Activated CD4-positive, alpha-beta memory T cell treated with anti-CD3 and anti-CD28 coated beads, Interleukin-2, amount 10 ng/mL, durations not matched to agents 7 days and 5 days (primary cell): Measurements from ENCODE around the gene KCTD2. TPM values are rescaled to one million over a fixed set of nuclear protein-coding genes. Genes with fewer than 3 reads are reported as not detected.
A peak's percentile ranks its signal among the peaks of the same experiment; 100 is the strongest.

ENCODE experiments used
- CTCF ChIA-PET: fragments of 350-600 bp; sonication (Branson Sonifier 250); formaldehyde crosslinking; loops from one replicate; lab custom pipeline; 2021; ENCODE audit warnings: antibody characterized with exemption, inconsistent platforms; lab: Charles Lee
- POLR2A ChIA-PET: fragments of 350-600 bp; sonication (Branson Sonifier 250); formaldehyde crosslinking; loops from one replicate; lab custom pipeline; 2021; ENCODE audit warnings: antibody characterized with exemption; lab: Charles Lee
- DNase-seq: peaks from one replicate; pipeline ENCODE4 v3.0.0-alpha.2; 2020
- H3K27ac Mint-ChIP-seq: one replicate; pipeline ENCODE4 v1.8.0; 2021; ENCODE audit warnings: mild to moderate bottlenecking, mixed read lengths
- H3K27me3 Mint-ChIP-seq: one replicate; pipeline ENCODE4 v1.8.0; 2021; ENCODE audit warnings: mixed read lengths
- H3K36me3 Mint-ChIP-seq: one replicate; pipeline ENCODE4 v1.8.0; 2021; ENCODE audit warnings: low read depth, mixed read lengths
- H3K4me1 Mint-ChIP-seq: one replicate; pipeline ENCODE4 v1.8.0; 2021; ENCODE audit warnings: mixed read lengths
- H3K4me3 Mint-ChIP-seq: one replicate; pipeline ENCODE4 v1.8.0; 2021; ENCODE audit warnings: mild to moderate bottlenecking, mixed read lengths
- H3K9me3 Mint-ChIP-seq: one replicate; pipeline ENCODE4 v1.8.0; 2021; ENCODE audit warnings: mixed read lengths
- total RNA-seq, 2 experiments: library from RNA; stranded (reverse); gene quantifications; one replicate each; pipeline ENCODE4 v1.2.3, GENCODE V29; 2021

Gene KCTD2
- total RNA-seq, 2 experiments from 2014 or later = 24.2 to 24.9 TPM

- peaks cover 5% of the 10 kb centered on the region for H3K27me3 Mint-ChIP-seq
- H3K4me1 Mint-ChIP-seq = peaks cover 15% of the 10 kb centered on the region
- no peaks in the 10 kb centered on the region for H3K36me3 Mint-ChIP-seq
- no peak overlapping the region for H3K27ac Mint-ChIP-seq
- H3K9me3 Mint-ChIP-seq = no peaks in the 10 kb centered on the region
- H3K4me3 Mint-ChIP-seq = no peak overlapping the region
- POLR2A ChIA-PET = no interaction called here
- DNase-seq = no peak
- CTCF ChIA-PET = interaction anchor here (0.7 to 1.2 kb wide), 3 partner anchors 47 to 68 kb away, joined by 3 to 5 read pairs (median 3); no protein-coding TSS in a partner anchor
Measured at GRCh38 chr17:75008373-75008772, 38.7 kb upstream of the KCTD2 start.

GRCh38 chr17:75009139-75009724, 37.8 kb upstream of the KCTD2 start:
- ChIA-PET POLR2A (interaction anchor here (1.0 kb wide), 1 partner anchor 11 kb away, joined by 3 read pairs; no protein-coding TSS in a partner anchor), CTCF (interaction anchor here (0.7 to 1.2 kb wide), 2 partner anchors 48 to 49 kb away, joined by 3 read pairs; no protein-coding TSS in a partner anchor)
- H3K27ac Mint-ChIP-seq = no peak overlapping the region

GRCh38 chr17:75010683-75011400, 36.2 kb upstream of the KCTD2 start:
- ChIA-PET CTCF (interaction anchor here (0.7 to 5.6 kb wide), 17 partner anchors 11 to 114 kb away, joined by 3 to 65 read pairs (median 5); partner anchors contain the start of genes CDR2L, HID1 and SLC16A5), POLR2A (interaction anchor here (0.8 to 4.3 kb wide), 15 partner anchors 7 to 260 kb away, joined by 3 to 39 read pairs (median 15); partner anchors contain the start of genes ARMC7, ATP5PD, CDR2L and FDXR)
- Mint-ChIP-seq H3K4me1 (peaks cover 28% of the 10 kb centered on the region), H3K4me3 (peak overlapping the region; percentile 28), H3K27ac (peak overlapping the region; percentile 29), H3K27me3 (peaks cover 5% of the 10 kb centered on the region), H3K36me3 (peaks cover 9% of the 10 kb centered on the region), H3K9me3 (no peaks in the 10 kb centered on the region)
- DNase-seq = no peak

More at GRCh38 chr17:75009139-75009724, 37.8 kb upstream of the KCTD2 start:
- H3K4me3 Mint-ChIP-seq = no peak overlapping the region
- H3K36me3 Mint-ChIP-seq = peaks cover 3% of the 10 kb centered on the region
- H3K27me3 Mint-ChIP-seq = peaks cover 5% of the 10 kb centered on the region
- DNase-seq = no peak
- H3K4me1 Mint-ChIP-seq = peaks cover 21% of the 10 kb centered on the region
- H3K9me3 Mint-ChIP-seq = no peaks in the 10 kb centered on the region

GRCh38 chr17:75011401-75012095, 35.5 kb upstream of the KCTD2 start:
- Mint-ChIP-seq H3K27ac (peak overlapping the region; percentile 84), H3K4me3 (peak overlapping the region; percentile 93), H3K9me3 (no peaks in the 10 kb centered on the region), H3K4me1 (peaks cover 30% of the 10 kb centered on the region), H3K27me3 (peaks cover 2% of the 10 kb centered on the region), H3K36me3 (peaks cover 13% of the 10 kb centered on the region)
- POLR2A ChIA-PET = interaction anchor here (0.8 to 4.3 kb wide), 25 partner anchors 8 to 259 kb away, joined by 3 to 39 read pairs (median 12); partner anchors contain the start of genes ARMC7, ATP5PD, CDR2L and FDXR
- no peak for DNase-seq
- CTCF ChIA-PET = interaction anchor here (0.7 to 5.6 kb wide), 28 partner anchors 9 to 278 kb away, joined by 3 to 65 read pairs (median 6); partner anchors contain the start of genes ATP5PD, CDR2L, HID1 and KCTD2

GRCh38 chr17:75012096-75012345, 35.0 kb upstream of the KCTD2 start:
- Mint-ChIP-seq H3K36me3 (peaks cover 17% of the 10 kb centered on the region), H3K27me3 (no peaks in the 10 kb centered on the region), H3K4me1 (peaks cover 30% of the 10 kb centered on the region), H3K9me3 (no peaks in the 10 kb centered on the region), H3K4me3 (peak overlapping the region; percentile 93), H3K27ac (peak overlapping the region; percentile 84)
- ChIA-PET POLR2A (interaction anchor here (0.8 to 4.3 kb wide), 27 partner anchors 8 to 259 kb away, joined by 3 to 39 read pairs (median 12); partner anchors contain the start of genes ARMC7, ATP5PD, CDR2L and FDXR), CTCF (interaction anchor here (0.7 to 5.6 kb wide), 30 partner anchors 9 to 277 kb away, joined by 3 to 65 read pairs (median 6); partner anchors contain the start of genes ATP5PD, CDR2L, HID1 and KCTD2)
- DNase-seq = no peak

- peak within 1 kb of the TSS; percentile 84 for H3K27ac Mint-ChIP-seq
- CTCF ChIA-PET = interaction anchor here (0.7 to 5.6 kb wide), 32 partner anchors 10 to 414 kb away, joined by 3 to 65 read pairs (median 6); partner anchors contain the start of genes ATP5PD, CDR2L, GGA3 and HID1
Measured at GRCh38 chr17:75012346-75013091, 34.5 kb upstream of the KCTD2 start, which contains the start of gene MRPL58. TSS of gene MRPL58 (plus strand) at chr17:75012670. CDS start at chr17:75012687, 17 bp downstream.

GRCh38 chr17:75013092-75013559, 33.9 kb upstream of the KCTD2 start:
- POLR2A ChIA-PET = interaction anchor here (0.7 to 4.3 kb wide), 27 partner anchors 9 to 258 kb away, joined by 3 to 39 read pairs (median 12); partner anchors contain the start of genes ARMC7, ATP5PD, CDR2L and FDXR
- no peaks in the 10 kb centered on the region for H3K27me3 Mint-ChIP-seq
- H3K27ac Mint-ChIP-seq = peak overlapping the region; percentile 84
- H3K9me3 Mint-ChIP-seq = no peaks in the 10 kb centered on the region
- peaks cover 30% of the 10 kb centered on the region for H3K4me1 Mint-ChIP-seq
- H3K36me3 Mint-ChIP-seq = peaks cover 19% of the 10 kb centered on the region
- peak overlapping the region; percentile 93 for H3K4me3 Mint-ChIP-seq
- CTCF ChIA-PET = interaction anchor here (0.5 to 5.6 kb wide), 28 partner anchors 10 to 414 kb away, joined by 3 to 65 read pairs (median 6); partner anchors contain the start of genes CDR2L, GGA3, HID1 and MRPS7
- DNase-seq = no peak

More at GRCh38 chr17:75012346-75013091, 34.5 kb upstream of the KCTD2 start, which contains the start of gene MRPL58:
- POLR2A ChIA-PET = interaction anchor here (0.7 to 4.3 kb wide), 32 partner anchors 9 to 258 kb away, joined by 3 to 39 read pairs (median 6); partner anchors contain the start of genes ARMC7, ATP5PD, CDR2L and FDXR
- peak; percentile 86 for DNase-seq
- H3K4me3 Mint-ChIP-seq = peak within 1 kb of the TSS; percentile 93
- no peaks in the 10 kb centered on the region for H3K9me3 Mint-ChIP-seq
- H3K27me3 Mint-ChIP-seq = no peaks in the 10 kb centered on the region
- peaks cover 30% of the 10 kb centered on the region for H3K4me1 Mint-ChIP-seq
- peaks cover 17% of the 10 kb centered on the region for H3K36me3 Mint-ChIP-seq

GRCh38 chr17:75019146-75019545, 27.9 kb upstream of the KCTD2 start:
- Mint-ChIP-seq H3K36me3 (peaks cover 56% of the 10 kb centered on the region), H3K4me3 (no peak overlapping the region), H3K9me3 (no peaks in the 10 kb centered on the region), H3K4me1 (peaks cover 12% of the 10 kb centered on the region), H3K27ac (no peak overlapping the region), H3K27me3 (no peaks in the 10 kb centered on the region)
- POLR2A ChIA-PET = interaction anchor here (1.0 to 1.2 kb wide), 3 partner anchors 10 to 17 kb away, joined by 3 to 4 read pairs (median 3); no protein-coding TSS in a partner anchor
- CTCF ChIA-PET = interaction anchor here (0.7 to 2.7 kb wide), 3 partner anchors 16 to 93 kb away, joined by 3 to 7 read pairs (median 5); no protein-coding TSS in a partner anchor
- DNase-seq = no peak

- CTCF ChIA-PET = interaction anchor here (1.0 to 2.7 kb wide), 2 partner anchors 15 to 59 kb away, joined by 5 to 7 read pairs; no protein-coding TSS in a partner anchor
- Mint-ChIP-seq H3K4me1 (peaks cover 13% of the 10 kb centered on the region), H3K27ac (no peak overlapping the region), H3K36me3 (peaks cover 60% of the 10 kb centered on the region), H3K27me3 (no peaks in the 10 kb centered on the region), H3K9me3 (no peaks in the 10 kb centered on the region), H3K4me3 (no peak overlapping the region)
- DNase-seq = no peak
- POLR2A ChIA-PET = interaction anchor here (1.0 to 1.2 kb wide), 3 partner anchors 10 to 17 kb away, joined by 3 to 4 read pairs (median 3); no protein-coding TSS in a partner anchor
Measured at GRCh38 chr17:75019710-75020109, 27.3 kb upstream of the KCTD2 start.

GRCh38 chr17:75020331-75021110, 26.5 kb upstream of the KCTD2 start:
- Mint-ChIP-seq H3K36me3 (peaks cover 63% of the 10 kb centered on the region), H3K27ac (no peak overlapping the region), H3K4me1 (peaks cover 16% of the 10 kb centered on the region), H3K4me3 (no peak overlapping the region), H3K9me3 (no peaks in the 10 kb centered on the region), H3K27me3 (no peaks in the 10 kb centered on the region)
- POLR2A ChIA-PET = interaction anchor here (1.0 kb wide), 1 partner anchor 11 kb away, joined by 3 read pairs; no protein-coding TSS in a partner anchor
- CTCF ChIA-PET = interaction anchor here (2.7 kb wide), 1 partner anchor 59 kb away, joined by 7 read pairs; no protein-coding TSS in a partner anchor
- DNase-seq = no peak
